ENCODE measurements around the gene OR2AG1. TPM values are rescaled to one million over a fixed set of nuclear protein-coding genes. Genes with fewer than 3 reads are reported as not detected.

Gene OR2AG1
- total and polyA plus RNA-seq, 2 experiments from 2014 or later = 0.16 TPM; not detected in 1

GRCh38 chr11:6824136-6824823 lies 41.5 kb downstream of the OR2AG1 start:
- Mint-ChIP-seq H3K9me3 (peaks cover 5% of the 10 kb centered on the region; the same call in 1 of the 3 replicates), H3K4me1 (0 out of 3 replicates have a peak, but pooled peaks cover 2% of the 10 kb centered on the region), H3K36me3 (ENCODE audit: low read depth) (no peaks in the 10 kb centered on the region), H3K27me3 (ENCODE audit: insufficient read depth, low read depth, poor library complexity) (no peaks in the 10 kb centered on the region), H3K4me3 (no peak overlapping the region), H3K27ac (no peak overlapping the region)
- Histone ChIP-seq H3K9me2 (ENCODE audit: insufficient read depth) (0 out of 2 replicates have a peak, but pooled peaks cover 5% of the 10 kb centered on the region), H3K36me3 (ENCODE audit: insufficient read depth) (no peaks in the 10 kb centered on the region), H3K27me3 (ENCODE audit: insufficient read depth) (no peaks in the 10 kb centered on the region), H2AFZ (no peak overlapping the region), H3K4me2 (no peak overlapping the region), H3K4me1 (ENCODE audit: insufficient read depth) (no peaks in the 10 kb centered on the region; the same call in 1 of the 2 replicates), H3K79me2 (replicated peaks; ENCODE audit: insufficient read depth) (no peaks in the 10 kb centered on the region), H3K4me3 (no peak overlapping the region), H4K20me1 (replicated peaks; ENCODE audit: insufficient read depth) (no peaks in the 10 kb centered on the region), H3F3A (replicated peaks; ENCODE audit: low read depth) (no peaks in the 10 kb centered on the region), H3K27ac (ENCODE audit: low read depth) (no peak overlapping the region)
- ATAC-seq (no peak), DNase-seq (ENCODE audit: low spot score) (no peak)
- TF ChIP-seq POLR2AphosphoS5 (IDR thresholded peaks at IDR 0.05; ENCODE audit: low read depth) = no peak
- no peak for TF ChIP-seq NANOG (IDR thresholded peaks at IDR 0.05; ENCODE audit: borderline replicate concordance)
- no peak for TF ChIP-seq JUNB (IDR thresholded peaks at IDR 0.05; ENCODE audit: unreplicated experiment)
- TF ChIP-seq ETS1 (IDR thresholded peaks at IDR 0.05) = no peak
- TF ChIP-seq ZNF114 (CRISPR knock-in tag; IDR thresholded peaks at IDR 0.05) = no peak
- TF ChIP-seq ZNF462 (CRISPR knock-in tag; IDR thresholded peaks at IDR 0.05) = no peak
- TF ChIP-seq CREB1 (CRISPR knock-in tag; IDR thresholded peaks at IDR 0.05; ENCODE audit: low read depth) = no peak
- no peak for TF ChIP-seq EZH2phosphoT487 (IDR thresholded peaks at IDR 0.05; ENCODE audit: unreplicated experiment)
- TF ChIP-seq STAT1 (IDR thresholded peaks at IDR 0.05; ENCODE audit: unreplicated experiment) = no peak
- no peak for TF ChIP-seq CTCF (conservative IDR thresholded peaks at IDR 0.05; ENCODE audit: low read depth in 2 of 2)
- TF ChIP-seq EZH2 (IDR thresholded peaks at IDR 0.05; ENCODE audit: low read depth, unreplicated experiment) = no peak
- TF ChIP-seq ZNF331 (CRISPR knock-in tag; IDR thresholded peaks at IDR 0.05; ENCODE audit: low read depth) = no peak
- TF ChIP-seq REST (IDR thresholded peaks at IDR 0.05; ENCODE audit: unreplicated experiment) = no peak

Measured in GM23338 (cell line).